Ishikawa (cell line): ENCODE measurements around the gene MYBL2.

Experiments used
- EGR1 ChIP-seq: IDR thresholded peaks from 2 replicates; pipeline ENCODE4 v1.6.1; 2012
- EP300 ChIP-seq: IDR thresholded peaks from 2 replicates; pipeline ENCODE4 v1.6.1; 2012; ENCODE audit warnings: borderline replicate concordance
- FOXM1 ChIP-seq: IDR thresholded peaks from 2 replicates; pipeline ENCODE4 v1.6.1; 2012; ENCODE audit warnings: low read depth, borderline replicate concordance
- MAX ChIP-seq: IDR thresholded peaks from 2 replicates; pipeline ENCODE4 v1.6.1; 2012
- TCF12 ChIP-seq: IDR thresholded peaks from 2 replicates; pipeline ENCODE4 v1.6.1; 2012; ENCODE audit warnings: low read depth
- YY1 ChIP-seq: IDR thresholded peaks from 2 replicates; pipeline ENCODE4 v1.6.1; 2012; ENCODE audit warnings: low read depth

GRCh38 chr20:43755390-43755789, 88.5 kb downstream of the MYBL2 start:
- TF ChIP-seq MAX (no peak), TCF12 (no peak), FOXM1 (no peak), YY1 (no peak), EGR1 (no peak), EP300 (no peak)
